A673 (cell line): ENCODE results near the gene DPM3.

ENCODE experiments used
- EZH2 ChIP-seq: fragments of 200-600 bp; sonication (generic); IDR thresholded peaks from 2 replicates; pipeline ENCODE4 v1.6.1; 2017; ENCODE audit warnings: borderline replicate concordance, low read depth, mild to moderate bottlenecking, mixed read lengths, antibody characterized with exemption, low read length; ENCODE audit not compliant: poor library complexity, severe bottlenecking
- TF ChIP-seq, protein P1 (sequence below): fragments of 300-800, 200-600 bp; sonication (generic); conservative IDR thresholded peaks from 2 replicates; pipeline ENCODE4 v1.5.1; 2017; ENCODE audit warnings: low read depth, mild to moderate bottlenecking, antibody characterized with exemption, low read length, moderate library complexity, mixed read lengths

DNA sequence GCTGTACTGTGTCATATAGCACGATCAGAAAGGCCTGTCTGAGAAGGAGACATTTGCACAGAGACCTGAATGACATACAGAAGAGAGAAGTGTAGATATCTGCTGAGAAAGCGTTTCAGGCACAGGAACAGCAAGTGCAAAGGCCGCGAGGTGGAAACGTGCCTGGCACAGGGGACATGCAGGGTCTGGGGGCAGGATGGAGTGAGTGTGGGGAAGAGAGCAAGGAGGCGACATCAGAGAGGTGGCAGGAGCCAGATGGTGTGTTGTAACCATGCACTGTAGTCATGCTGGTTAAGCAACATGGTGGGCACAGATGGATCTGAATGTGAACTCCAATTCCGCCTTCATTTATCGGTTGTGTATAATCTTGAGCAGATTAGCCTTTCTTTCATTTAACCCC lies 19.8 kb upstream of the DPM3 start:
- TF ChIP-seq, protein P1, sequence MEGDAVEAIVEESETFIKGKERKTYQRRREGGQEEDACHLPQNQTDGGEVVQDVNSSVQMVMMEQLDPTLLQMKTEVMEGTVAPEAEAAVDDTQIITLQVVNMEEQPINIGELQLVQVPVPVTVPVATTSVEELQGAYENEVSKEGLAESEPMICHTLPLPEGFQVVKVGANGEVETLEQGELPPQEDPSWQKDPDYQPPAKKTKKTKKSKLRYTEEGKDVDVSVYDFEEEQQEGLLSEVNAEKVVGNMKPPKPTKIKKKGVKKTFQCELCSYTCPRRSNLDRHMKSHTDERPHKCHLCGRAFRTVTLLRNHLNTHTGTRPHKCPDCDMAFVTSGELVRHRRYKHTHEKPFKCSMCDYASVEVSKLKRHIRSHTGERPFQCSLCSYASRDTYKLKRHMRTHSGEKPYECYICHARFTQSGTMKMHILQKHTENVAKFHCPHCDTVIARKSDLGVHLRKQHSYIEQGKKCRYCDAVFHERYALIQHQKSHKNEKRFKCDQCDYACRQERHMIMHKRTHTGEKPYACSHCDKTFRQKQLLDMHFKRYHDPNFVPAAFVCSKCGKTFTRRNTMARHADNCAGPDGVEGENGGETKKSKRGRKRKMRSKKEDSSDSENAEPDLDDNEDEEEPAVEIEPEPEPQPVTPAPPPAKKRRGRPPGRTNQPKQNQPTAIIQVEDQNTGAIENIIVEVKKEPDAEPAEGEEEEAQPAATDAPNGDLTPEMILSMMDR, result no peak
- TF ChIP-seq EZH2, result no peak
